ENCODE measurements around the gene PGAP1. TPM values are rescaled to one million over a fixed set of nuclear protein-coding genes. Genes with fewer than 3 reads are reported as not detected.

Gene PGAP1
- 2.2 and 3.1 TPM in 2 replicates for total RNA-seq (2014; rRNA removed; shearing (Covaris generic))

DNA sequence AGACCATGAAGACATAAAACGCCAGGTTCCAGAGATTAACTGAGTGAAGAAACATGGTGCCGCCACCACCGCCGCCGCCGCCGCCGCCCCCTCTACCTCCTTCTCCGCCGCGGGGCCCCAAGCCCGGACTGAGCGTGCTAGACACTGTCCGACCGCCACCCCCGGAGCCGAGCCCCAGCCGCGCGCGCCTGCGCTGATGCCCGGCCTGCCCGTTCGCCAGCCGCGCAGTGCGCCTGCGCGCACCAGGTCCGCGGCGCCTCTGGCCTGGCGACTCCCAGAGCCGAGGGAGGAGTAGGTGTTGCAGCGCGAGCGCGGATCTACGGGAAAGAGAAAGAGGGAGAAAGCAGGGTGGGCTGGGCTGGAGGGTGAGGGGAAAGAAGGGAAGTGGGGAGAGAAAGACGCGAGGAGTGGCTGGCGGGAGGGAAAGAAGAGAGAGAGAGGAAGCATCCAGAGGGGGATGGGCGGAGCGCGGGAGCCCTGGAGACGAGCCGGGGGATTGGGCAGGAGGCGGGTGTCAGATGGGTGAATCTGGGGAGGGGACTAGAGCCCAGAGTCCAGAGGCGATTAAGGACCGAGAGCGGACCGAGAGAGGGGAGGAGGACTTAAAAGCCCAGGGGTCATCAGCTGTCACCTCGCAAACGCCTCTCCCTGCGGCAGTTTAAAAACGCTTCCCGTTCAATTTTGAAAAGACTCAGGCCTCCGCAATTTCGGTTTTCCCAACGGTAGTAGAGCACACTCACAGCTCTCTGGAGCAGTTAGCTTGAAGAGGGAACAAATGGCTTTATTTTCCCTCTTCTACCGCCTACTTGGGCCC lies at the start of gene PGAP1:
PGAP1 (minus strand) TSS at position 146 of the 814 bp plus-strand sequence; CDS start at position 55, 91 bp downstream.
- DNase-seq (ENCODE audit: low read depth), result peak; percentile 92

- DNase-seq (ENCODE audit: low read depth), result no peak
Measured at GRCh38 chr2:196974970-196975369, 48.5 kb upstream of the PGAP1 start.

- DNase-seq (ENCODE audit: low read depth), result no peak
Measured at GRCh38 chr2:196971574-196972279, 45.2 kb upstream of the PGAP1 start.

DNA sequence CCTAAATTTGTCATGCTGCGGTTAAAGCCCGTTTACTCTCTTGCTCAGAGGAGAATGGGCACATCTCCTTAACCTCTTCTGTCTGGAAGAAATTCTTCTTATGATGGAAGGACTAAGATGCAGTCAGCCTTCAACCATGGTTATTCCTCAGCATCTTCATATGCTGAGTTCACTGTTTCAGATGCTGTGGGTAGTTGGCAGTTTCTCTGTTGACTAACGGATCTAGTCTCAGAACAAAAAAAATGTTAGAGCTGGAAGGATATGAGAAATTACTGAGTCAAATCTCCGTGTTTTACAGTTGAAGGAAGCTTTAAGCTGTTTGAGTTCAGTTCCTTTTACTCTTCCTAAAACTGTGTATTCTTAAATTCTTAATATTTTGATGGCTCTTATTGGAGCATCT lies 43.6 kb upstream of the PGAP1 start:
- no peak for DNase-seq (ENCODE audit: low read depth)

- no peak for DNase-seq (ENCODE audit: low read depth)
Measured at GRCh38 chr2:196968516-196968915, 42.0 kb upstream of the PGAP1 start.

DNA sequence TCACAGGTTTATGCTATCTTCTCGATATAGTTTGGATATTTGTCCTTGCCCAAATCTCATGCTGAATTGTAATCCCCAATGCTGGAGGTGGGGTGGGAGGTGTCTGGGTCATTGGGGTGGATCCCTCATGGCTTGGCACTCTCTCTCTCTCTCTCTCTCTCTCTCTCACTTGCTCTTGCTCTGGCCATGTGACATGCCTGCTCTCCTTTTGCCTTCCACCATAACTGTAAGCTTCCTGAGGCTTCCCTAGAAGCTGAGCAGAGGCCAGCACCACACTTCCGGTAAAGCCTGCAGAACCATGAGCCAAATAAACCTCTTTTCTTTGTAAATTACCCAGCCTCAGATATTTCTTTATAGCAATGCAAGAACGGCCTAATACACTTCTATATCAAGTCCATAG lies 41.3 kb upstream of the PGAP1 start:
- no peak for DNase-seq (ENCODE audit: low read depth)

DNA sequence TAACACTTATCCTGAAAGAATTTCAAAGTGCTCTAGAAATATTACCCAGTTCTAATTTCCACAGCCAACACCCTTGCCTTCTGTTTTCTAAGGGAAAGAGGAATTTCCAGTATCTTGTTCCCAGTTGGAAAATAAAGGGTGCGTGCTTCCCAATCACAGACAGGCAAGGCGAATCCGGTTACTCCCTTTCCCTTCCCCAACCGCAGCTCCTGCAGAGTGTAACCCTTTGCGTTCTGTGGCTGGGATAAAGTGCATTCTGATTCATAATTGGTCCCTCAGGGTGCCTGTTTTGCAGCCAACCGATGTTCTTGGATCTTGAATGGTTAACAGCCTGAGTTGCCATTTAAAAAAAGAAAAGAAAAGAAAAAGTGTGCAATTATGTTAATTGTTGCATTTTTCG lies 40.6 kb upstream of the PGAP1 start:
- peak; percentile 46 for DNase-seq (ENCODE audit: low read depth)

DNA sequence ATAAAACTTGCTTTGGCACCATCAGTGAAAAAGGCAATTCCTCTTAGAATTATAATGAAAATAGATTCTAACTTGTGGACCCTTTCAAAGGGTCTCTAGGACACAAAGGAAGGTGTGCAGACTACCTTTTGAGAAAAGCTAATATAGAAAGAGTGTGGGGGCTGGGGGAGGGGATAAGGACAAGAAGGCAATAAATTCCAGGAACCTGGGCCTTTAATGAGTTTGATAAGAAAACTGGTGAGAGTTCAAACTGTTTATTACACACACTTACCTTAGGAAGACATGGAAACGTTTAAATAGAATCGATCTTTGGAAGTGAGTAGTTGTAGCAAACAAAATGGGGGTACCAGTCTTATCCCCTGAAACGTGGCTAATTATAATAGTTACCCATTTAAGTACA lies 39.6 kb upstream of the PGAP1 start:
- DNase-seq (ENCODE audit: low read depth), result no peak

DNA sequence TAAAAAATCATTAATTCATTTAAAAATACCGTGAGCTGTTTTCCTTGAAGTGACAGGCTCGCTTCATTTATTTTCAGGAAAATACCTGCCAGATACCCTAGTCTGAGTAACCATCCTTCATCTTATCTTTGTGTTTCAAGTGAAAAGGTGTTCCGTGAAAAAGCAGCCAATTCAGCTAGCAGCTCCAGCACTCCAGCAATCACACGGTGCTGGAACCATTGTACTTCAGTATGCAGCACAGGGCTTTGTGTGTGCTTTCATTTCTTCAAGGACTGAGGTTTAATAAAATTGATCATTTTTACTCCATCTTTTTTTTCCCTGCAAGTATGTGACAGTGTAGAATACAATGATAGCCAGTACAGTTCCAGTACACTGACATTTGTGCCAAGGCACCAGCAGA lies 39.1 kb upstream of the PGAP1 start:
- no peak for DNase-seq (ENCODE audit: low read depth)

GRCh38 chr2:196963961-196964360 lies 37.5 kb upstream of the PGAP1 start:
- no peak for DNase-seq (ENCODE audit: low read depth)

DNA sequence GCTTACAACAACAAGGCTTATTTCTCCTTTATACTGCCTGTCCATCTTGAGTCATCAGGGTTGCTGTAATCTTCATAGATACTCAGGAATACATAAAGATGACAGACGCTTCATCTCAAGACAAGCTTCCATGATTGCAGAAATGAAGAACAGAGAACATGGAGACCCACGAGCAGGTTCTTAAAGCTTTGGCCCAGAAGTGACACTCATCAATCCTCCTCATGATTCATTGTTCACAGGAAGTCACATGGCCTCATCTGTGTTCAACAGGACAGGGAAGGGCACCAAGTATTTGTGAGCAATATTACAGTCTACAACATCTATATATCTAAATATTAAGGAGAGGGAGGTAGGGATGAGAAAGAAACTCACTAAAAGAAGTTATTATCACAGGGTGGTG lies 36.5 kb upstream of the PGAP1 start:
- DNase-seq (ENCODE audit: low read depth), result no peak

DNA sequence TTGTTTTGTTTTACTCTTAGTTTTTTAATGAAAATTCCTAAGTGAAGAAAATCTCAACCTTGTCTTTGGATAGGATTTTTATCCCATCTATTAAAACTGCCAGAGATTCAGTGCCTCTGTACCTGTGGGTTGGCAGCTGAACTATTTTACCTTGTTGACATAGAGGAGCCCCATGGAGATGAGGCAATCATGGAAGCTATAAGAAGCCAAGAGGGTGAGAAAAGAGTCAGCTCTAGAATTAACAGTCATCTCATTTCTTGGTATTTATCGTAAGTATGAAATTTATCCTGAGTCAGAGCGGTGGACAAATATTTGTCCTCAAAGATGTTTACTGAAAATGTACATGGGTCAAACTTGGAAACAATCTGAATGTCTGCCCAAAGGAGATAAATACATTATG lies 35.8 kb upstream of the PGAP1 start:
- no peak for DNase-seq (ENCODE audit: low read depth)

- no peak for DNase-seq (ENCODE audit: low read depth)
Measured at GRCh38 chr2:196961889-196962288, 35.4 kb upstream of the PGAP1 start.

DNA sequence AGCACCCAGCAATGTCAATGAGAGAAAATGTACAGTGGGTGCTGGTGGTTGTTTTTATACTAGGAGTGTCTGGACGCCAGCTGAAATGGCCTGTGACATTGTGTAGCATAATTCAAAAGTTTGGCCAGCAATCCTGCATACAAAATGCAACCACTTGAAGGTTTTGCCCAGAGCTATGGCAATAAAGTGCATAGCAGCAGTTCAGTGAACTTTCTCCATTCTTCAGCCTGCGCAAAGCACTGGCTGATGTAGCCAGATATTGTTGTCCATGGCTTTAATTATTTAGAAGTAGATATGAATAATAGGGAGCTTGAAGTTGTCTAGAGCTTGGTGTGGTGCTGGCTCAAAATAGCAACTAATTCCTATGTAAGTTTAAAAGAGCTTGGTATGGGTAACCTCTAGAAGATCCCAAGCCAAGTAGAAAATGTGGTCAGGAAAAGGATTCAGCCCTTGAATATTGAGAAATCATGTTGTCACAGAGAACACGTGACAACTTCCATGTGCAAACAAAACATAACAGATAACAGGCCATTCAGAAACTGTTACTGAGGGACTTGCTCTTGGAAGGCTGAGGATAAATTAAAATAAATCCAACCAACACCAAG lies 33.3 kb upstream of the PGAP1 start:
- no peak for DNase-seq (ENCODE audit: low read depth)

- DNase-seq (ENCODE audit: low read depth), result no peak
Measured at GRCh38 chr2:196959281-196959680, 32.8 kb upstream of the PGAP1 start.

DNA sequence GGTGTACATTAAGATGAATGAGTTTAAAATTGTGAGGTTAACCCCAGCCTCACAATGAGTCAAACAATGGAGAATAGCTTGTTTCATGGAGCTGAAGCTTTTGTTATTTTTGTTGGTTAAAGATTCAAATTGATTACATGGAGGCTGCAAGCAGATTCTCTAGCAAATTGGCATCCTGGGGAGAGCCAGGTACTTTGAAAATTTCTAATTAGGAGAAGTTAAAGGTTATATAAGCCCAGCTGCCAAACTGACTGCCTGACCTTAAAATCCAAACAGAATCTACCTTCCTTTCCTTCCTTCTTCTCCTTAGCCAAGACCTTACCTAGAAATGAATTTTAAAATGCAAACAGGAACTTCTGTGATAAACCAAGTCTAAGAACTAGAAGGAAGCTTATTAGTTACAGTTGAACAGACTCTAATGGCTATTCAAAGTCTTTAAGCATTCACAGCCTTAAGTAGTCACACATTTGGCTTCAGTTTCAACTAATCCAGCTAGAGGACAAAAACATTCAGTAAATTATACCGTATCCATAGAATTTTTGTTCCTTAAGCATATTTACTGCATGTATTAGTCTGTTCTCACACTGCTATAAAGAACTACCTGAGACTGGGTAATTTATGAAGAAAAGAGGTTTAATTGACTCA lies 31.5 kb upstream of the PGAP1 start:
- DNase-seq (ENCODE audit: low read depth), result no peak

DNA sequence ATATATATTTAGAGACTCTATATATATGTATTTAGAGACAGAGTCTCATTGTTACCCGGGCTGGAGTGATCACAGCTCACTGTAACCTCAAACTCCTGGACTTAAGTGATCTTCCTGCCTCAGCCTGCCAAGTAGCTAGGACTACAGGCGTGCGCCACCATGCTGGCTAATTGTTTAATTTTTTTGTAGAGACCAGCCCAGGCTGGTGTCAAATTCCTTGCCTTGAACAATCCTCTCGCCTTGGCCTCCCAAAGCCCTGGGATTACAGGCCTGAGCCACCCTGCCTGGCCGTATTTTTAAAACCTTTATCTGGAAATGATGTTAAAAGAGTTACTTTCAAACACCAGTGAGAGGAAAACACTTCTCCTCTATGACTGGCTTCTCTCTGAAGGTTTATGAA lies 30.9 kb upstream of the PGAP1 start:
- no peak for DNase-seq (ENCODE audit: low read depth)

DNA sequence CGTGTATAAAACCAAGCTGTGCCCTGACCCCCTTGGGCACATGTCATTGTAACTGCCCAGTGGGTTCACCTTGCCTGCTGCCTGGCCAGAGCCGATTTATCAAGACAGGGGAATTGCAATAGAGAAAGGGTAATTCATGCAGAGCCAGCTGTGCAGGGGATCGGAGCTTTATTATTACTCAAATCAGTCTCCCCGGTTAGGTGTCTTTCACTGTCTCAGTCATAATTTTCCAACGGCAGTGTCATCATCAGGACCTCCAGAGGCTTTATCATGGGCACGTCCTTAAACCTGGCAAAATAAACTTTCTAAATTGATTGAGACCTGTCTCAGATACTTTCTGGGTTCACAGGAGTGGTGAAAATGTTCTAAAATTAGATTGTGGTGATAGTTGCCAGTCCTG lies 29.6 kb upstream of the PGAP1 start:
- no peak for DNase-seq (ENCODE audit: low read depth)

DNA sequence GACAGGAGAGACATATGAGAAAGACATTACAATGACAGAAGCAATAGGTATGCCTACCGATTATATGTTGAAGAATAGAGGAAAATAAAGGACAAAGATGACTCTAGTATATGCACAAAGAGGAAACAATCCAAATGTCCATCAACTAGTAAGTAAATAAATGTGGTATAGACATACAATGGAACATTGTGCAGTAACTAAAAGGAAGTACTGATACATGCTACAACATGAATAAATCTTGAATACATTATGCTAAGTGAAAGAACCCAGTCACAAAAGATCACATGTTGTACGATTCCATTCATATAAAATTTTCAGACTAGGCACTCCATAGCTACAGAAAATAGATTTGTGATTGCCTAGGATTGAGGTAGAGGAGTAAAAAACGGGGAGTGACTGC lies 28.5 kb upstream of the PGAP1 start:
- no peak for DNase-seq (ENCODE audit: low read depth)

GRCh38 chr2:196954001-196954400 lies 27.5 kb upstream of the PGAP1 start:
- DNase-seq (ENCODE audit: low read depth), result no peak

DNA sequence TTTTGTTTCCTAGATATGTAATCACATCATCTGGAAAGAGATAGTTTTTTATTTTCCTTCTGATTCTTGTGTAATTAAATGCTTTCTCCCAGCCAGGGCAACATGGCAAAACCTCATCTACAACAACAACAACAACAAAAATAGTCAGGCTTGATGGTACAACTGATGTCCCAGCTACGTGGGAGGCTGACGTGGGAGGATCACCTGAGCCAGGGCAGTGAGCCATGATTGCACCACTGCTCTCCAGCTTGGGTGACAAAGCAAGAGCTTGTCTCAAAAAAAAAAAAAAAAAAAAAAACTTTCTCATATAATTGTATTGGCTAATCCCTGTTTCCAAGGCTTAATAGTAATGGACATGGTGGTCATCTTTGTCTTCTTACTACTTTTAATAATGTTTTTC lies 26.4 kb upstream of the PGAP1 start:
- DNase-seq (ENCODE audit: low read depth), result no peak

GRCh38 chr2:196951973-196952372 lies 25.5 kb upstream of the PGAP1 start:
- DNase-seq (ENCODE audit: low read depth), result no peak

Data from M059J (cell line).